H1 (cell line): Measurements from ENCODE around the gene CGA. TPM values are rescaled to one million over a fixed set of nuclear protein-coding genes. Genes with fewer than 3 reads are reported as not detected.

Experiments
- CTCF ChIA-PET: fragments of 300-600 bp; sonication (Branson Sonifier 250); formaldehyde crosslinking; loops from one replicate; lab custom pipeline; 2021; ENCODE audit not compliant: partially characterized antibody; lab: Charles Lee
- POLR2A ChIA-PET: fragments of 300-600 bp; sonication (Branson Sonifier 250); formaldehyde crosslinking; loops from one replicate; lab custom pipeline; 2021; ENCODE audit warnings: inconsistent platforms; ENCODE audit not compliant: partially characterized antibody; lab: Charles Lee
- DNase-seq, 2 experiments: peaks; one replicate each; pipeline versions ENCODE4 v3.0.0 to v3.0.0-alpha.2; 2010 to 2022; ENCODE audit warnings: low spot score in 2 of 2, low read depth in 1 of 2, mixed read lengths in 1 of 2
- FAIRE-seq: peaks from 2 replicates; lab custom pipeline; 2011; peaks lifted over from hg19 to GRCh38; lab: Jason Lieb, UNC
- H2AFZ ChIP-seq: 2 replicates; pipeline ENCODE4 v1.8.1; 2012; ENCODE audit warnings: low read length, inconsistent platforms
- H2AK5ac ChIP-seq: 2 replicates; pipeline ENCODE4 v1.6.1; 2013; ENCODE audit warnings: low read depth, low read length
- H2BK120ac ChIP-seq: replicated peaks from 2 replicates; pipeline ENCODE3; 2013; ENCODE audit warnings: low read depth, low read length, inconsistent platforms
- H2BK12ac ChIP-seq: 2 replicates; pipeline ENCODE4 v1.6.1; 2013; ENCODE audit warnings: low read depth, low read length
- H2BK15ac ChIP-seq: 2 replicates; pipeline ENCODE4 v1.6.1; 2013; ENCODE audit warnings: low read length
- H2BK20ac ChIP-seq: 2 replicates; pipeline ENCODE4 v1.6.1; 2013; ENCODE audit warnings: low read length
- H2BK5ac ChIP-seq: 2 replicates; pipeline ENCODE4 v1.6.1; 2013; ENCODE audit warnings: low read depth, low read length
- H3K14ac ChIP-seq: 2 replicates; pipeline ENCODE4 v1.6.1; 2013; ENCODE audit warnings: inconsistent platforms; ENCODE audit not compliant: insufficient read length
- H3K18ac ChIP-seq: 2 replicates; pipeline ENCODE4 v1.6.1; 2013; ENCODE audit warnings: low read length; ENCODE audit errors: extremely low read depth
- H3K23ac ChIP-seq: 2 replicates; pipeline ENCODE4 v1.6.1; 2013; ENCODE audit warnings: inconsistent platforms; ENCODE audit not compliant: insufficient read length
- H3K23me2 ChIP-seq: 2 replicates; pipeline ENCODE4 v1.6.1; 2013; ENCODE audit warnings: low read depth, low read length
- H3K27ac ChIP-seq: 2 replicates; pipeline ENCODE4 v1.6.1; 2011; ENCODE audit warnings: low read depth, low read length, inconsistent platforms
- H3K27me3 ChIP-seq, 4 experiments: replicated peaks in 1 of 4; 1 replicate in 1 of 4; 2 replicates in 3 of 4; pipeline versions ENCODE4 v1.6.1 to v1.8.1; 2011 to 2013; ENCODE audit warnings: low read length in 3 of 4, mild to moderate bottlenecking in 3 of 4, inconsistent platforms in 2 of 4, mixed read lengths in 2 of 4, moderate library complexity in 1 of 4; ENCODE audit not compliant: control insufficient read depth in 3 of 4, insufficient read depth in 3 of 4; ENCODE audit errors: extremely low read depth in 1 of 4
- H3K36me3 ChIP-seq, 4 experiments: 2 replicates each; pipeline versions ENCODE4 v1.6.1 to v1.8.1; 2011 to 2013; ENCODE audit warnings: mild to moderate bottlenecking in 4 of 4, low read length in 3 of 4, moderate library complexity in 2 of 4, control low read depth in 1 of 4, inconsistent platforms in 1 of 4; ENCODE audit not compliant: insufficient read depth in 4 of 4, control insufficient read depth in 2 of 4
- H3K4ac ChIP-seq: replicated peaks from 2 replicates; pipeline ENCODE3; 2013; ENCODE audit warnings: low read length, low read depth, mixed read lengths, inconsistent platforms; ENCODE audit not compliant: insufficient read length
- H3K4me1 ChIP-seq, 4 experiments: replicated peaks in 1 of 4; 1 replicate in 1 of 4; 2 replicates in 3 of 4; pipeline versions ENCODE4 v1.6.1 to v1.8.1; 2011 to 2013; ENCODE audit warnings: low read length in 3 of 4, inconsistent platforms in 2 of 4, mixed read lengths in 1 of 4; ENCODE audit not compliant: insufficient read depth in 4 of 4, control insufficient read depth in 3 of 4
- H3K4me2 ChIP-seq, 2 experiments: 2 replicates each; pipeline versions ENCODE4 v1.6.1 to v1.8.1; 2011 to 2013; ENCODE audit warnings: low read depth in 2 of 2, low read length in 2 of 2, control low read depth in 1 of 2, inconsistent platforms in 1 of 2, mild to moderate bottlenecking in 1 of 2; ENCODE audit not compliant: insufficient read depth in 1 of 2
- H3K4me3 ChIP-seq, 4 experiments: fragments of 200-600, 300-600 bp in 1 of 4; sonication (generic), shearing (Covaris generic), sonication (Bioruptor Twin) in 1 of 4; 2 replicates each; pipeline versions ENCODE4 v1.5.1 to v1.8.1; 2011 to 2016; ENCODE audit warnings: low read length in 4 of 4, low read depth in 3 of 4, control low read depth in 2 of 4, inconsistent platforms in 2 of 4, mild to moderate bottlenecking in 2 of 4, mixed read lengths in 1 of 4, moderate library complexity in 1 of 4; ENCODE audit not compliant: insufficient read depth in 2 of 4; ENCODE audit errors: extremely low read depth in 1 of 4
- H3K56ac ChIP-seq: replicated peaks from 2 replicates; pipeline ENCODE3; 2013; ENCODE audit warnings: low read depth, mild to moderate bottlenecking, mixed read lengths, low read length, inconsistent platforms; ENCODE audit not compliant: insufficient read length
- H3K79me1 ChIP-seq: 2 replicates; pipeline ENCODE4 v1.6.1; 2013; ENCODE audit warnings: low read depth, low read length, control low read depth
- H3K79me2 ChIP-seq, 2 experiments: 2 replicates each; pipeline versions ENCODE4 v1.6.1 to v1.8.1; 2012 to 2013; ENCODE audit warnings: low read length in 2 of 2, mild to moderate bottlenecking in 2 of 2, inconsistent platforms in 1 of 2; ENCODE audit not compliant: insufficient read depth in 2 of 2, control insufficient read depth in 1 of 2
- H3K9ac ChIP-seq, 4 experiments: replicated peaks in 1 of 4; 1 replicate in 1 of 4; 2 replicates in 3 of 4; pipeline versions ENCODE4 v1.6.1 to v1.8.1; 2011 to 2013; ENCODE audit warnings: low read depth in 3 of 4, low read length in 3 of 4, control low read depth in 2 of 4, mild to moderate bottlenecking in 2 of 4, moderate library complexity in 2 of 4, inconsistent platforms in 1 of 4; ENCODE audit errors: extremely low read depth in 1 of 4
- H3K9me3 ChIP-seq, 2 experiments: 2 replicates each; pipeline versions ENCODE4 v1.6.1 to v1.8.1; 2012 to 2013; ENCODE audit warnings: mild to moderate bottlenecking in 2 of 2, moderate library complexity in 2 of 2, control low read depth in 1 of 2, inconsistent platforms in 1 of 2, low read depth in 1 of 2, low read length in 1 of 2, mixed read lengths in 1 of 2; ENCODE audit not compliant: insufficient read depth in 2 of 2
- H4K20me1 ChIP-seq, 2 experiments: replicated peaks in 1 of 2; 2 replicates each; pipeline versions ENCODE3 to v1.8.1; 2011 to 2013; ENCODE audit warnings: inconsistent platforms in 2 of 2, low read length in 2 of 2, mild to moderate bottlenecking in 1 of 2; ENCODE audit not compliant: insufficient read depth in 2 of 2, control insufficient read depth in 1 of 2
- H4K5ac ChIP-seq: 2 replicates; pipeline ENCODE4 v1.6.1; 2013; ENCODE audit warnings: low read length, low read depth, mixed read lengths, inconsistent platforms; ENCODE audit not compliant: insufficient read length
- H4K8ac ChIP-seq: 2 replicates; pipeline ENCODE4 v1.8.0; 2013; ENCODE audit warnings: mild to moderate bottlenecking, moderate library complexity, low read length, inconsistent platforms; ENCODE audit not compliant: insufficient read depth; ENCODE audit errors: extremely low read depth
- H4K91ac ChIP-seq: replicated peaks from 2 replicates; pipeline ENCODE3; 2013; ENCODE audit warnings: low read length, mixed read lengths, inconsistent platforms; ENCODE audit not compliant: insufficient read length
- BACH1 ChIP-seq: IDR thresholded peaks from 2 replicates; pipeline ENCODE4 v1.6.1; 2012; ENCODE audit warnings: low read length, improper control_type of control experiment
- CBX8 ChIP-seq: fragments of 300-800, 300-1000 bp; sonication (generic); IDR thresholded peaks from 2 replicates; pipeline ENCODE4 v1.7.1; 2016; ENCODE audit warnings: low read depth, low read length, borderline replicate concordance
- CHD2 ChIP-seq: IDR thresholded peaks from 2 replicates; pipeline ENCODE4 v1.6.1; 2012; ENCODE audit warnings: low read length, improper control_type of control experiment
- EGR1 ChIP-seq: IDR thresholded peaks from 2 replicates; pipeline ENCODE4 v1.6.1; 2011; ENCODE audit warnings: low read depth, low read length, borderline replicate concordance
- KDM1A ChIP-seq: fragments of 200-600, 300-600 bp; sonication (generic); IDR thresholded peaks from 2 replicates; pipeline ENCODE4 v1.7.1; 2016; ENCODE audit warnings: mild to moderate bottlenecking, low read length, borderline replicate concordance
- KDM4A ChIP-seq: IDR thresholded peaks from one replicate; pipeline ENCODE4 v1.7.1; 2012; ENCODE audit warnings: low read depth, mild to moderate bottlenecking, moderate library complexity, low read length, inconsistent platforms; ENCODE audit not compliant: severe bottlenecking
- RXRA ChIP-seq: IDR thresholded peaks from 2 replicates; pipeline ENCODE4 v1.6.1; 2011; ENCODE audit warnings: low read depth, mild to moderate bottlenecking, low read length, moderate library complexity; ENCODE audit not compliant: insufficient read depth
- SIN3A ChIP-seq, 2 experiments: IDR thresholded peaks in 1 of 2; conservative IDR thresholded peaks in 1 of 2; 2 replicates each; pipeline ENCODE4 v1.6.1; 2011 to 2012; ENCODE audit warnings: low read length in 2 of 2, improper control_type of control experiment in 1 of 2, low read depth in 1 of 2, mild to moderate bottlenecking in 1 of 2
- SP1 ChIP-seq: IDR thresholded peaks from 2 replicates; pipeline ENCODE4 v1.6.1; 2011; ENCODE audit warnings: low read depth, low read length
- TBP ChIP-seq: IDR thresholded peaks from 2 replicates; pipeline ENCODE4 v1.6.1; 2011; ENCODE audit warnings: low read depth, low read length, improper control_type of control experiment
- TCF12 ChIP-seq: IDR thresholded peaks from 2 replicates; pipeline ENCODE4 v1.6.1; 2011; ENCODE audit warnings: low read depth, mild to moderate bottlenecking, low read length
- TEAD4 ChIP-seq: IDR thresholded peaks from 2 replicates; pipeline ENCODE4 v1.6.1; 2012; ENCODE audit warnings: low read depth, low read length, inconsistent platforms, mixed read lengths
- USF2 ChIP-seq: IDR thresholded peaks from 2 replicates; pipeline ENCODE4 v1.6.1; 2011; ENCODE audit warnings: low read length, improper control_type of control experiment
- ZNF274 ChIP-seq: IDR thresholded peaks from 2 replicates; pipeline ENCODE4 v1.7.0; 2012; ENCODE audit warnings: low read length, borderline replicate concordance; ENCODE audit errors: extremely low read depth
- WGBS, 2 experiments: shearing (Covaris generic) in 1 of 2; methylation state at CpG; one replicate each; pipeline versions ENCODE4 v1.1.6 to v1.1.7; 2013 to 2015; ENCODE audit warnings: low lambda C conversion rate in 2 of 2, mixed read lengths in 2 of 2, inconsistent platforms in 1 of 2, low coverage in 1 of 2, missing lambda C conversion rate in 1 of 2; ENCODE audit not compliant: insufficient replicate concordance in 2 of 2, insufficient coverage in 1 of 2, insufficient read length in 1 of 2; ENCODE audit errors: extremely low coverage in 1 of 2, missing lambda C conversion rate in 1 of 2; 5-methylcytosine and 5-hydroxymethylcytosine counted together
- polyA plus RNA-seq, 7 experiments: library from polyadenylated mRNA; depleted of rRNA in 3 of 7; stranded (reverse) in 5 of 7; unstranded in 2 of 7; fragments of >200 nt in 5 of 7; fragments of 200-250 nt in 2 of 7; gene quantifications; 1 replicate in 5 of 7; 2 replicates in 1 of 7; 4 replicates in 1 of 7; pipeline versions ENCODE4 v1.2.1 to v1.2.3, GENCODE V29; 2011 to 2013; ENCODE audit warnings: missing spikeins in 2 of 7, mixed read lengths in 2 of 7
- total RNA-seq: library from RNA; stranded (reverse); fragmentation: NEBNext Ultra II Directional; extraction: Animal tissue kit (Norgen Biotek cat#: 25700); gene quantifications from 2 replicates; pipeline ENCODE4 v1.2.1, GENCODE V29; 2021

The CGA gene
- total and polyA plus RNA-seq, 2 of the 8 experiments (the other 6 are each of a cell fraction or from before 2014, with no cell fraction given), result not detected

DNA sequence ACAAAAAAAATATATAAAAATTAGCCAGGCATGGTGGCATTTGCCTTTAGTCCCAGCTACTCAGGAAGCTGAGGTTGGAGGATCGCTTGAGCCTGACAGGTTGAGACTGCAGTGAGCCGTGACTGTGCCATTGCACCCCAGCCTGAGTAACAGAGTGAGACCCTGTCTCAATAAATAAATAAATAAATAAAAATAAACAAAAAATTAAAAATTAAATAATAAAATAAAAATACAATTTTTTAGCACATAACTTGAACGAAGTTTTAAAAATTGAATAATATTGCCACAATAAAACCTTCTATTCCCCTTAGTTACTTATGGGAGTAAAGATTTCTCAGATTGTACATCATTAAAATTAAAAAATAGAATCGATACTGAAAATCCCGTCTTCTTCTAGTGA lies 29.2 kb upstream of the CGA start:
- Histone ChIP-seq H4K8ac (no peak overlapping the region), H3K79me2 (no peaks in the 10 kb centered on the region), H3K27ac (no peak overlapping the region), H3K14ac (no peak overlapping the region), H4K5ac (no peak overlapping the region), H3K18ac (no peak overlapping the region), H4K91ac (no peak overlapping the region), H2BK12ac (no peak overlapping the region), H3K9me3 (peaks cover 0 to 4% of the 10 kb centered on the region in 2 experiments; a peak in 1 of 4 replicates), H2BK20ac (no peak overlapping the region), H2BK5ac (no peak overlapping the region), H3K36me3 (no peaks in the 10 kb centered on the region), H2AFZ (no peak overlapping the region), H3K23me2 (peaks cover 2% of the 10 kb centered on the region; the same call in 1 of the 2 replicates), H3K4me3 (no peak overlapping the region), H2BK15ac (no peak overlapping the region), H2AK5ac (no peak overlapping the region), H3K9ac (no peak overlapping the region), H3K4me1 (no peaks in the 10 kb centered on the region), H3K79me1 (no peaks in the 10 kb centered on the region), H3K27me3 (no peaks in the 10 kb centered on the region), H2BK120ac (no peak overlapping the region), H3K4ac (no peak overlapping the region), H3K4me2 (no peak overlapping the region), H3K23ac (no peak overlapping the region), H3K56ac (no peak overlapping the region), H4K20me1 (no peaks in the 10 kb centered on the region)
- ChIA-PET CTCF (interaction anchor here (1.0 kb wide), 2 partner anchors 45 to 57 kb away, joined by 3 read pairs; no protein-coding TSS in a partner anchor), POLR2A (no interaction called here)
- FAIRE-seq, result no peak
- 87% methylated on average over 5 of the region's 5 CpGs; no CpG with 5 or more reads in 1 of the 2 experiments for WGBS, 2 experiments
- no peak for DNase-seq
- TF ChIP-seq CBX8 (no peak), USF2 (no peak), TEAD4 (no peak), CHD2 (no peak), BACH1 (no peak), RXRA (no peak), ZNF274 (no peak), SIN3A (conservative IDR thresholded peaks at IDR 0.05 in 1 of 2, IDR thresholded peaks at IDR 0.05 in 1 of 2; ENCODE audit: low read depth in 1 of 2, low read length in 2 of 2) (no peak), KDM4A (no peak), TBP (no peak), EGR1 (no peak), KDM1A (no peak), SP1 (no peak), TCF12 (no peak)
